Upper lobe of right lung (tissue), 1 donor: ENCODE results near the gene TTBK2. TPM values are rescaled to one million over a fixed set of nuclear protein-coding genes. Genes with fewer than 3 reads are reported as not detected.

Source experiments
- ATAC-seq: fragments of 200-7000 bp; cut with Tn5 transposase; one replicate; pipeline ENCODE4 v1.9.1; 2020; ENCODE audit warnings: mild to moderate bottlenecking, moderate library complexity
- DNase-seq: peaks from one replicate; pipeline ENCODE4 v3.0.0-alpha.2; 2020
- H3K27ac ChIP-seq: fragments of 200-600 bp; one replicate; pipeline ENCODE4 v1.8.0; 2022
- H3K27me3 ChIP-seq: fragments of 200-600 bp; one replicate; pipeline ENCODE4 v1.8.0; 2022; ENCODE audit warnings: mild to moderate bottlenecking
- H3K36me3 ChIP-seq: fragments of 200-600 bp; one replicate; pipeline ENCODE4 v1.8.0; 2022
- H3K4me1 ChIP-seq: fragments of 200-600 bp; one replicate; pipeline ENCODE4 v1.8.0; 2022
- H3K4me3 ChIP-seq: fragments of 200-600 bp; one replicate; pipeline ENCODE4 v1.8.0; 2022; ENCODE audit warnings: mild to moderate bottlenecking
- H3K9me3 ChIP-seq: fragments of 200-600 bp; one replicate; pipeline ENCODE4 v1.8.0; 2022
- intact Hi-C: fragments of 100-400 bp; cut with DNase I; formaldehyde crosslinking; loops from one replicate; pipeline ENCODE4 v1.11.0; 2022
- total RNA-seq: library from RNA; stranded (reverse); fragmentation: NEBNext Ultra II Directional; extraction: Animal tissue kit (Norgen Biotek cat#: 25700); gene quantifications from one replicate; pipeline ENCODE4 v1.2.1, GENCODE V29; 2021
- TF ChIP-seq, protein P1 (sequence below): fragments of 200-600 bp; IDR thresholded peaks from one replicate; pipeline ENCODE4 v1.8.0; 2022; ENCODE audit warnings: antibody characterized with exemption
- donor health status: DM: no; HTN: yes; CAD: no; lungs with severe emphysema.

The TTBK2 gene
- total RNA-seq, 1 donor from 2014 or later = 19.1 TPM

DNA sequence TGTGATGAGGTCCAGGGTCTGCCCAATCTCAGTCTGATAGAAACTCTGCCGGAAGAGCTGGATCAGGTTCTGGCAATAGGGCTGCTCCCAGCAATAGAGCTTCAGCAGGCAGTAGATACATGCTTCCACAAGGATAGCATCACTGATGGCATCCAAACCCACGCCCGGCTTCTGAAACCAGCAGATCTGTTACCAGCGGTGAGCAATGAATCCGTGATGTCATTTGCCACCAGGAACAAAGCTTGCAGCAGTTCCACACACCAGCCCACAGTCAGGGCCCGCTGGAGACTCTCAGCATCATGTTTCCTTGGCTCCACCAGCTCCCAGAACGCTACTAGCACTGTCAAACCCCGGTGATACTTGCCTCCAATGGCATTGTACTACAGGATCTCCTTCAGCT is 19.3 kb upstream of the TTBK2 start:
- no peaks in the 10 kb centered on the region for H3K4me1 ChIP-seq
- H3K27me3 ChIP-seq = no peaks in the 10 kb centered on the region
- no peak overlapping the region for H3K27ac ChIP-seq
- DNase-seq (no peak), ATAC-seq (no peak)
- H3K9me3 ChIP-seq = no peaks in the 10 kb centered on the region
- intact Hi-C loops = no loop called here
- TF ChIP-seq, protein P1, sequence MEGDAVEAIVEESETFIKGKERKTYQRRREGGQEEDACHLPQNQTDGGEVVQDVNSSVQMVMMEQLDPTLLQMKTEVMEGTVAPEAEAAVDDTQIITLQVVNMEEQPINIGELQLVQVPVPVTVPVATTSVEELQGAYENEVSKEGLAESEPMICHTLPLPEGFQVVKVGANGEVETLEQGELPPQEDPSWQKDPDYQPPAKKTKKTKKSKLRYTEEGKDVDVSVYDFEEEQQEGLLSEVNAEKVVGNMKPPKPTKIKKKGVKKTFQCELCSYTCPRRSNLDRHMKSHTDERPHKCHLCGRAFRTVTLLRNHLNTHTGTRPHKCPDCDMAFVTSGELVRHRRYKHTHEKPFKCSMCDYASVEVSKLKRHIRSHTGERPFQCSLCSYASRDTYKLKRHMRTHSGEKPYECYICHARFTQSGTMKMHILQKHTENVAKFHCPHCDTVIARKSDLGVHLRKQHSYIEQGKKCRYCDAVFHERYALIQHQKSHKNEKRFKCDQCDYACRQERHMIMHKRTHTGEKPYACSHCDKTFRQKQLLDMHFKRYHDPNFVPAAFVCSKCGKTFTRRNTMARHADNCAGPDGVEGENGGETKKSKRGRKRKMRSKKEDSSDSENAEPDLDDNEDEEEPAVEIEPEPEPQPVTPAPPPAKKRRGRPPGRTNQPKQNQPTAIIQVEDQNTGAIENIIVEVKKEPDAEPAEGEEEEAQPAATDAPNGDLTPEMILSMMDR = no peak
- H3K36me3 ChIP-seq = peaks cover 16% of the 10 kb centered on the region
- no peak overlapping the region for H3K4me3 ChIP-seq

DNA sequence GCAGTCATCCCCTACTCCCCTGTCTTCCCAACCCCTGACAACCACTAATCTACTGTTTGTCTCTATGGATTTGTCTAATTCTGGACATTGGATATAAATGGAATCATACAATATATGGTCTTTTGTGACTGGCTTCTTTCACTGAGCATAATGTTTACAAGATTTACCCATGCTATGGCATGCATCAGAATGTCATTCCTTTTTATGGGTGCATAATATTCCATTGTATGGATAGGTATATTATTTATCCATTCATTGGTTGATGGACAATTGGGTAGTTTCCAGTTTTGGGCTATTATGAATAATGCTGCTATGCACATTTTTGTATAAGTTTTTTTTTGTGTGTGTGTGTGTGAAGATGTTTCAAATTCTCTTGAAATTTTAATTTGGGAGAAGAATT is 16.6 kb upstream of the TTBK2 start:
- Histone ChIP-seq H3K4me1 (no peaks in the 10 kb centered on the region), H3K4me3 (no peak overlapping the region), H3K9me3 (no peaks in the 10 kb centered on the region), H3K36me3 (no peaks in the 10 kb centered on the region), H3K27ac (no peak overlapping the region), H3K27me3 (no peaks in the 10 kb centered on the region)
- ATAC-seq (no peak), DNase-seq (no peak)
- intact Hi-C loops = no loop called here
- TF ChIP-seq, protein P1 = no peak

DNA sequence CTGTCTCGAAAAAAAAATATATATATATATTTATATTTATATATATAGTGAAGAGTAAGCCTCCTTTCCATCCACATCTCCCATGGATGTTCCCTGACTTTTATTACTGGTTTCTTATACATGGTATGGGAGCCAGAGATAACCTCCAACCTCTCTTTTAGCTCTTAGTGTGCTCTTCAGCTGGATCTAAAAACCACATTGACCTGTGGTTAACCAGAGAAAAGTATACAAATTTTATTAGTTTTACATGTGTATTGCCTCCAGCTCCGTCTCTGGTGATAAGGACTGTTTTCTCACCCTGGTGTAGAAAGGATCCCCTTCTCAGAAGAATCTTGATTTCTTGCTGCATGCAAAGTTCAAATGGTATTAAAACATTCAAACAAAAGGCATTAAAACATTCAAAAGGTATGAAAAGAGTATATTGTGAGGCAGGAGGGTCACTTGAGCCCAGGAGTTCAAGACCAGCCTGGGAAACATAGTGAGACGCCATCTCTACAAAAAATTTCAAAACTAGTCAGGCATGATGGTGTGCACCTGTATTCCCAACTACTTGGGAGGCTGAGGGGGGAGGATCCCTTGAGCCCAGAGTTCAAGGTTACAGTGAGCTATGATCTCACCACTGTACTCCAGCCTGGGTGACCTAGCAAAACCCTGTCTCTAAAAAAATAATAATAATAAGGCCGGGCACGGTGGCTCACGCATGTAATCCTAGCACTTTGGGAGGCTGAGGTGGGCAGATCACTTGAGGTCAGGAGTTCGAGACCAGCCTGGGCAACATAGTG is 13.5 kb upstream of the TTBK2 start:
- Histone ChIP-seq H3K4me1 (no peaks in the 10 kb centered on the region), H3K36me3 (no peaks in the 10 kb centered on the region), H3K4me3 (no peak overlapping the region), H3K27me3 (no peaks in the 10 kb centered on the region), H3K27ac (no peak overlapping the region), H3K9me3 (no peaks in the 10 kb centered on the region)
- TF ChIP-seq, protein P1 = no peak
- DNase-seq = no peak
- intact Hi-C loops = no loop called here
- no peak for ATAC-seq

DNA sequence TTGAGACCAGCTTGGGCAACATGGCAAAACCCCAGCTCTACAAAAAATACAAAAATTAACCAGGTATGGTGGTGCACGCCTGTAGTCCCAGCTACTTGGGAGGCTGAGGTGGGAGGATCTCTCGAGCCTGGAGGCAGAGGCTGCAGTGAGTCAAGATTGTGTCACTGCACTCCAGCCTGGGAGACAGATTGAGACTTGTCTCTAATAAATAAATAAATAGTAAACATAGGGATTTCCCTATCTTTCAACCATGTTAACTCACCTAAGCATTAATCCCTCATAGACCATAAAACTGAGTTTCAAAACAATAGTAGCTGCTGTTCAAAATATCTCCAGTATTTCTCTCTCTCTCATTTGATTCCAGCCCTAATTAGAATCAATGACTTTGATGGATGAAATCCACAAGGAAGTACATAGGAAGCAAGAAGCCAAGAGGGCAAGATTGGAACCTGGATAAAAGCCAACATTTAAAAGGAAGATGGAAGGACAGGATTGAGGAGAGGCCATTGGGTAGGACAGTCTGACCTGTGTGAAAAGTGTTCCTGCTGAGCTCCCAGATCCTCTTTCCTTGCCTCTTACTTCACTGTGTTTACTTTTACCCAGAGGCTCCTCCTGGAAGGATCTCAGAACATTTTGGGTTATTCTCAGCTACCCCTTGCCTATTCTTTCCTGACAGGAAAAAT is 12.4 kb upstream of the TTBK2 start:
- ATAC-seq = no peak
- TF ChIP-seq, protein P1 = no peak
- intact Hi-C loops = no loop called here

DNA sequence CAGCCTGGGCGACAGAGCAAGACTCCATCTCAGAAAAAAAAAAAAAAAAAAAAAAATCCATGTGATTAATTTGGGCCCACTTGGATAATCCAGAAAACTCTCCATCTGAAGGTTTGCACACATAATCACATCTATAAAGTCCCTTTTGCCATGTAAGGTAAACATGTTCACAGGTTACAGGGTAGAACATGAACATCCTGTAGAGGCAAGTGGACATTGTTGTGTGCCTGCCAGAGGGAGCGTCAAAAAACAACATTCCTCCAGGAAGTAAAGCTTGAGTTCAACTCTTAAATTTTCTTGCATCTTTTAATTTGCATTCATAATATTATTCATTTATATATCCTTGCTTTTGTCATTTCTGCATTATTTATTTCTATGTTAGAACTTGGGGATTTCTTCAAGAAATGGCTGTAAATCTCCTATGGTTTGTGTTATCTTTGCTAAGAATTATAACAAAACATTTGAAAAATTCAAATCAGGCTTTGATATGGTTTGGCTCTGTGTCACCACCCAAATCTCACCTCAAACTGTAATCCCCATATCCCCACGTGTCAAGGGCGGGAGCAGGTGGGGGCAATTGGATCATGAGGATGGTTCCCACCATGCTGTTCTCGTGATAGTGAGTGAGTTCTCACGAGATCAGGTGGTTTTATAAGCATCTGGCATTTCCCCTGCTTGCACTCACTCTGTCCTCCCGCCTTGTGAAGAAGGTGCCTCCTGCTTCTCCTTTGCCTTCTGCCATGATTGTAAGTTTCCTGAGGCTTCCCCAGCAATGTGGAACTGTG is 11.3 kb upstream of the TTBK2 start:
- Histone ChIP-seq H3K27me3 (no peaks in the 10 kb centered on the region), H3K27ac (no peak overlapping the region), H3K4me3 (no peak overlapping the region), H3K4me1 (no peaks in the 10 kb centered on the region), H3K9me3 (no peaks in the 10 kb centered on the region), H3K36me3 (no peaks in the 10 kb centered on the region)
- intact Hi-C loops = no loop called here
- TF ChIP-seq, protein P1 = no peak
- ATAC-seq (no peak), DNase-seq (no peak)

More for the DNA sequence above, 12.4 kb upstream of the TTBK2 start:
- H3K27me3 ChIP-seq = no peaks in the 10 kb centered on the region
- H3K36me3 ChIP-seq = no peaks in the 10 kb centered on the region
- H3K9me3 ChIP-seq = no peaks in the 10 kb centered on the region
- DNase-seq = no peak
- H3K4me3 ChIP-seq = no peak overlapping the region
- H3K4me1 ChIP-seq = no peaks in the 10 kb centered on the region
- H3K27ac ChIP-seq = no peak overlapping the region
